Measurements from ENCODE around the gene HNRNPUL1. TPM values are rescaled to one million over a fixed set of nuclear protein-coding genes. Genes with fewer than 3 reads are reported as not detected.

Gene HNRNPUL1
- polyA plus RNA-seq (2011; rRNA removed) (35.4 and 37.9 TPM in 2 replicates), polyA minus RNA-seq (2011; rRNA and poly(A)+ RNA removed) (34.5 and 35.9 TPM in 2 replicates)

DNA sequence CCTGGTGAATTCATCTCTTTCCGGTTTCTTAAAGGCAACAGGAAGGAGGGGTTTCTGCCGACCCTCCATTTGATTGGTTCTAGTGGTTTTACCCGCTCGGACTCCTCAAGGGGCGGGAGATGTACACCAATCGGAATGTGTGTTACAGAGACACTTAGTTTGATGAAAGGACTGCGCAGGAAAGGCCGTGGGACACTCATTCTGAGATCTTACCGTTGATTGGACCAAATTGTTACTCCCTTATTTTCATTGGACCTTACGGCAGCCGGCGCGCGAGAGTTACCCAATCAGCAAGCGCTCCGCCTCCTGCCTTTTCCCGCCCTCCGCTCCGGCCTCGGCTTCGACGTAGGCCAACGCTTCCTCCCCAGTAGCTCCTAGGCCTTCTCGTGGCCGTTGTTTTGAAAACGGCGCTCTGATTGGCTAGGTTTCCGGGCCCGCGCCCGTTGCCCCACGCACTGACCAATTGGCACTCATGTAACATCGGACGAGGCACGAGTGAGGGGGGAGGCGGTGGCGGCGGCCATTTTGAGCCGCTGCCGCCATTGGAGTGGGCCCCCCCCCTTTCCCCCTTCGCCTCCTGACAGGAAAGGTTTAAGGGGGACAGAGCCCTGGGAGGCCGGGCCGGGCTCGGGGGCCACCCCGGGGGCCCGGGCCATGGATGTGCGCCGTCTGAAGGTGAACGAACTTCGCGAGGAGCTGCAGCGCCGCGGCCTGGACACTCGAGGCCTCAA lies at the start of gene HNRNPUL1:
Gene HNRNPUL1 (plus strand): TSS at position 523 of the 731 bp plus-strand sequence. CDS start 132 bp downstream, at position 655.
- no peaks in the 10 kb centered on the region for H3K27me3 ChIP-seq (ENCODE audit: control insufficient read depth, insufficient read depth, low read length)
- peak within 1 kb of the TSS; percentile 91 for H3K4me3 ChIP-seq (ENCODE audit: low read depth, low read length)
- DNase-seq (ENCODE audit: low read depth): peak; percentile 100
- peaks cover 10% of the 10 kb centered on the region for H3K36me3 ChIP-seq (ENCODE audit: control insufficient read depth, insufficient read depth, low read length)
- POLR2A ChIA-PET: interaction anchor here (0.6 to 1.4 kb wide), 2 partner anchors 8 to 45 kb away, joined by 3 to 9 read pairs; partner anchors contain the start of gene AXL
- CTCF ChIA-PET: interaction anchor here (0.8 to 9.2 kb wide), 6 partner anchors 11 to 89 kb away, joined by 3 to 125 read pairs (median 8); partner anchors contain the start of genes AXL and CCDC97
- TF ChIP-seq, protein P1, sequence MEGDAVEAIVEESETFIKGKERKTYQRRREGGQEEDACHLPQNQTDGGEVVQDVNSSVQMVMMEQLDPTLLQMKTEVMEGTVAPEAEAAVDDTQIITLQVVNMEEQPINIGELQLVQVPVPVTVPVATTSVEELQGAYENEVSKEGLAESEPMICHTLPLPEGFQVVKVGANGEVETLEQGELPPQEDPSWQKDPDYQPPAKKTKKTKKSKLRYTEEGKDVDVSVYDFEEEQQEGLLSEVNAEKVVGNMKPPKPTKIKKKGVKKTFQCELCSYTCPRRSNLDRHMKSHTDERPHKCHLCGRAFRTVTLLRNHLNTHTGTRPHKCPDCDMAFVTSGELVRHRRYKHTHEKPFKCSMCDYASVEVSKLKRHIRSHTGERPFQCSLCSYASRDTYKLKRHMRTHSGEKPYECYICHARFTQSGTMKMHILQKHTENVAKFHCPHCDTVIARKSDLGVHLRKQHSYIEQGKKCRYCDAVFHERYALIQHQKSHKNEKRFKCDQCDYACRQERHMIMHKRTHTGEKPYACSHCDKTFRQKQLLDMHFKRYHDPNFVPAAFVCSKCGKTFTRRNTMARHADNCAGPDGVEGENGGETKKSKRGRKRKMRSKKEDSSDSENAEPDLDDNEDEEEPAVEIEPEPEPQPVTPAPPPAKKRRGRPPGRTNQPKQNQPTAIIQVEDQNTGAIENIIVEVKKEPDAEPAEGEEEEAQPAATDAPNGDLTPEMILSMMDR (IDR thresholded peaks at IDR 0.05; ENCODE audit: insufficient read depth, low read depth, low read length): peak; percentile 40; the same call in 1 of the 2 replicates

DNA sequence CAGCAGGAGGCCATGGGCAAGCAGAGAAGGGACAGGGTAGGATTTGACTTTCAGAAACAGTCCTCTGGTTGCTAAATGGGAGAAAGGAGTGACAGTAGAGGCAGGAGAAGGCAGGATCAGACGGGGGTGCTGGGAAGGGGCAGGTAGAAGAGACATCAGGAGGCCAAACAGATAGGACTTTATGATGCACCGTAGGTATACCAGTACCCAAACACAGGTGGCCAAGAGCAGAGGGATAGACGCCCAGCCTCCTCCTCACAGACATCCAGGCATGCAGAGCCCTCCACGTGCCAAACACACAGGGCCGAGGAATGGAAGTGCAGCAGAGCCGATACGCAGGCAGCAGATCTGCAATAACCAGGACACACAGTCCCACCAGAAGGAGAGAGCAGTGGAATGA lies 46.4 kb upstream of the HNRNPUL1 start:
- ChIA-PET POLR2A (no interaction called here), CTCF (interaction anchor here (1.1 kb wide), 1 partner anchor 45 kb away, joined by 3 read pairs; no protein-coding TSS in a partner anchor)
- TF ChIP-seq, protein P1 (IDR thresholded peaks at IDR 0.05; ENCODE audit: insufficient read depth, low read depth, low read length): no peak
- no peak for DNase-seq (ENCODE audit: low read depth)
- no peaks in the 10 kb centered on the region for H3K27me3 ChIP-seq (ENCODE audit: control insufficient read depth, insufficient read depth, low read length)
- no peak overlapping the region for H3K4me3 ChIP-seq (ENCODE audit: low read depth, low read length)
- peaks cover 16% of the 10 kb centered on the region for H3K36me3 ChIP-seq (ENCODE audit: control insufficient read depth, insufficient read depth, low read length)

- H3K27me3 ChIP-seq (ENCODE audit: control insufficient read depth, insufficient read depth, low read length): no peaks in the 10 kb centered on the region
- H3K4me3 ChIP-seq (ENCODE audit: low read depth, low read length): peak overlapping the region; percentile 83
- POLR2A ChIA-PET: interaction anchor here (1.2 kb wide), 1 partner anchor 46 kb away, joined by 9 read pairs; the partner anchor contains the start of gene HNRNPUL1
- peaks cover 16% of the 10 kb centered on the region for H3K36me3 ChIP-seq (ENCODE audit: control insufficient read depth, insufficient read depth, low read length)
- TF ChIP-seq, protein P1 (IDR thresholded peaks at IDR 0.05; ENCODE audit: insufficient read depth, low read depth, low read length): no peak
- CTCF ChIA-PET: interaction anchor here (0.8 to 2.0 kb wide), 7 partner anchors 10 to 134 kb away, joined by 3 to 8 read pairs (median 3); partner anchors contain the start of gene HNRNPUL1
- no peak for DNase-seq (ENCODE audit: low read depth)
Observed at GRCh38 chr19:41218249-41218614, 45.9 kb upstream of the HNRNPUL1 start.

DNA sequence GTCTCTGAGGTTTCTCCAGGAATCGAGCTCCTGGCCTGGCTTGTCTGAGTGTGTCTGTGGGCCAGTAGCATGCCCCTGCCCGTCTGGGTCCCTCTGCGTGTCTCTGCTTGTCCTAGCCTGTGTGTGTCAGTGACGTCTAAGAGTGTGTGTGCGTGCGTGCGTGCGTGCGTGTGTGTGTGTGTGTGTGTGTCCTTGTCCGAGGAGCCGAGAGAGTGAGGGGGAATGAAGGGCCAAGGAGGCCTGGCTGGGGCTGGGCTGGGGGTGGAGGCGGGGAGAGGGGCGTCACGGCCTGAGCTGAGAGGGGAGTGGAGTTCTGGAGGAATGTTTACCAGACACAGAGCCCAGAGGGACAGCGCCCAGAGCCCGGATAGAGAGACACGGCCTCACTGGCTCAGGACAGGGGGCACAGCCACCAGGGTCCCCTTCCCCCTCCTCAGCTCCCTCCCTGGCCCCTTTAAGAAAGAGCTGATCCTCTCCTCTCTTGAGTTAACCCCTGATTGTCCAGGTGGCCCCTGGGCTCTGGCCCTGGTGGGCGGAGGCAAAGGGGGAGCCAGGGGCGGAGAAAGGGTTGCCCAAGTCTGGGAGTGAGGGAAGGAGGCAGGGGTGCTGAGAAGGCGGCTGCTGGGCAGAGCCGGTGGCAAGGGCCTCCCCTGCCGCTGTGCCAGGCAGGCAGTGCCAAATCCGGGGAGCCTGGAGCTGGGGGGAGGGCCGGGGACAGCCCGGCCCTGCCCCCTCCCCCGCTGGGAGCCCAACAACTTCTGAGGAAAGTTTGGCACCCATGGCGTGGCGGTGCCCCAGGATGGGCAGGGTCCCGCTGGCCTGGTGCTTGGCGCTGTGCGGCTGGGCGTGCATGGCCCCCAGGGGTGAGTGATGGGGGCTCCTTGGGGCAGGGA lies 45.3 kb upstream of the HNRNPUL1 start, which contains the start of gene AXL:
Gene AXL (plus strand): TSS at position 609 of the 893 bp plus-strand sequence. CDS start 170 bp downstream, at position 779.
- DNase-seq (ENCODE audit: low read depth): peak; percentile 74
- TF ChIP-seq, protein P1 (IDR thresholded peaks at IDR 0.05; ENCODE audit: insufficient read depth, low read depth, low read length): no peak
- H3K27me3 ChIP-seq (ENCODE audit: control insufficient read depth, insufficient read depth, low read length): no peaks in the 10 kb centered on the region
- ChIA-PET CTCF (interaction anchor here (0.8 to 2.0 kb wide), 7 partner anchors 10 to 134 kb away, joined by 3 to 8 read pairs (median 3); partner anchors contain the start of gene HNRNPUL1), POLR2A (interaction anchor here (0.6 to 1.2 kb wide), 2 partner anchors 45 to 80 kb away, joined by 6 to 9 read pairs; partner anchors contain the start of gene HNRNPUL1)
- peaks cover 16% of the 10 kb centered on the region for H3K36me3 ChIP-seq (ENCODE audit: control insufficient read depth, insufficient read depth, low read length)
- peak within 1 kb of the TSS; percentile 83 for H3K4me3 ChIP-seq (ENCODE audit: low read depth, low read length)

Measured in BJ (cell line).